Measurements from ENCODE around the gene OBSCN.

The OBSCN gene

DNA sequence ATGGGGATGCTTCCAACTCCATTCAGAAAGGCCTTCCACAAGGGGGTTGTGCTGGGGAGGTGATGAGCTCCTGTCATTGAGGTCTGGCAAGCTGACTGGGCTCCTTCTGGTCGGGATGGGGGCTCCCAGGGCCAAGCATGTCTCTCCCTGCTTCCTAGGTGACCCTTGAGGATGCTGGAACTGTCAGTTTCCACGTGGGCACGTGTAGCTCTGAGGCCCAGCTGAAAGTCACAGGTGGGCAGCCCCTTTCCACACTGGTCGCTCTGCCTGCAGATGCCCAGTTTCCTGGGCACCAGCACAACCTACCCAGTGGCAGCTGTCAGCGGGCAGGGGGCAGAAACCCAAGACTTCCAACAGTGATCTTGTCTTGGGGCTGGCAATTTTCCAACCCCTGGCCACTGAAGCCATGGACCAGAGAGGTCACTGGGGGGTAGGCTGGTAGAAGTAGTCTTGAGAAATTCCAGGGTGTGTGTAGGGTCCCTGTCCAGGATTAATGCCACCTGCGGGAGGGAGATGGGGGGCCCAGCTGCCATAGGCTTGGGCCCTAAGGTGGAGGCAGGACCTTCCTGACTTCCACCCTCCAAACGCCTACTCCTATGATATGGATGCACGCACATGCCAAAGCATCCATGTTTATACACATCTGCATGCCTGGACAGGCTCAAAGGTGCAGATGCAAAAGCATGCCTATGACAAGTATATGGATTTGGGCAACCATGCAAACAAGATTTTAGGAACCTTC lies 101.7 kb downstream of the OBSCN start:
- no peak for DNase-seq (ENCODE audit: low read depth)

DNA sequence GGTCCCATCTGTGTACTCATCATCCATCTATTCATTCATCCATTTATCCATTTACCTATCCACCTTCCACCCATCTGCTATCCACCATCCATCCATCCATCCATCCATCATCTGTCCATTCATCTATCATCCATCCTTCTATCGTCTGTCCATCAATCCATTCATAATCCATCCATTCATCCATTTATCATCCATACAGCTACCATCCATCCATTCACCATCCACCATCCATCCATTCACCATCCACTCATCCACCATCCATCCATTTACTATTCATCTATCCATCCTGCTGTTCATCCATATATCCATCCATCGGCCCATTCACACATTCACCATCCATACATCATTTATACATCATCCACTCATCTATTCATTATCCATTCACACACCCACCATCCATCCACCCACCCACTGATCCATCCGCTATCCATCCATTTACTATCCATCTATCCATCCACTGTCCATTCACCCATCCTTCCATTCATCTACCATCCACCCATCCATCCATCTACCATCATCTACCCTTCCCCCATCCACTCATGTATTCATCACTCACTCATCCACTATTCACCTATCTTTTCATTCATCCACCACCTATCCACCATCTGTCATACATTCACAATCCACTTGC lies 102.4 kb downstream of the OBSCN start:
- DNase-seq (ENCODE audit: low read depth), result no peak

- no peak for DNase-seq (ENCODE audit: low read depth)
These were observed 103.2 kb downstream of the OBSCN start for GRCh38 chr1:228311091-228311490.

- DNase-seq (ENCODE audit: low read depth), result no peak
These were observed 104.4 kb downstream of the OBSCN start for GRCh38 chr1:228312136-228312764.

GRCh38 chr1:228313536-228314277 lies 105.9 kb downstream of the OBSCN start:
- no peak for DNase-seq (ENCODE audit: low read depth)

- no peak for DNase-seq (ENCODE audit: low read depth)
These were observed 106.4 kb downstream of the OBSCN start for GRCh38 chr1:228314315-228314657.

DNA sequence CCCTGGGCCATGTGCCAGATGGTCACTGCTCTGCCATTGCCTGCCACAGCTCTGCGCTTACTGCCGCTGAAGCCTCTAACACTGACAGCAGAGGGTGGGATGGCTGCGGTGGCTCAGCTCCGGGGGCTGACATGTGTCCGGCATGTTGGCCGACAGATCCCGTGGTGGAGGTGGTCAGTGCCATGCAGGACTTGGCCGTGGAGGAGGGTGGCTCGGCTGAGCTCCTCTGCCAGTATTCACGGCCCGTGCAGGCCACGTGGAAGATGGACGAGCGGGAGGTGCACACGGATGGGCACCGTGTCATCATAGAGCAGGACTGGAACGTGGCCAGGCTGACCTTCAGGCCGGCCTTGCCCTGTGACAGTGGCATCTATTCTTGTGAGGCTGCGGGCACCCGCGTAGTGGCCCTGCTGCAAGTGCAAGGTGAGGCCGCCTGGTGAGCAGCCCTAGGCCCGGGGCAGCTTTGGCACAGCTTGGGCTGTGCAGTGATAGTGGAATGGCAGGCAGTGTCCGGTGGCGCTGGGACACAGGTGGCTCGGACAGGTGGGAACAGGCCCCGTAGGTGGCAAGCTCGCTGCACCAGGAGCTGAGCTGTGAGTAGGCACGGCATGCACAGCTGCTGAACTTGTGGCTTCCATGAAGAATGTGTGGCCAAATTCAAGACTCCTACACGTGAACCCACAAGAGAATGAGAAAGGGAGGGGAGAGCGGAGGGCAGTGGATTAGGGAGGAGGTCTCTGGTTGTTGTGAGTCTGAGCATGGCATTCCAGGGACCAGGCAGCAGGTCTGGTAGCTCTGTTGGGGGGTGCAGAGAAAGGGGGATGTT lies 107.0 kb downstream of the OBSCN start:
- no peak for DNase-seq (ENCODE audit: low read depth)

- DNase-seq (ENCODE audit: low read depth), result no peak
These were observed 107.7 kb downstream of the OBSCN start for GRCh38 chr1:228315484-228315944.

DNA sequence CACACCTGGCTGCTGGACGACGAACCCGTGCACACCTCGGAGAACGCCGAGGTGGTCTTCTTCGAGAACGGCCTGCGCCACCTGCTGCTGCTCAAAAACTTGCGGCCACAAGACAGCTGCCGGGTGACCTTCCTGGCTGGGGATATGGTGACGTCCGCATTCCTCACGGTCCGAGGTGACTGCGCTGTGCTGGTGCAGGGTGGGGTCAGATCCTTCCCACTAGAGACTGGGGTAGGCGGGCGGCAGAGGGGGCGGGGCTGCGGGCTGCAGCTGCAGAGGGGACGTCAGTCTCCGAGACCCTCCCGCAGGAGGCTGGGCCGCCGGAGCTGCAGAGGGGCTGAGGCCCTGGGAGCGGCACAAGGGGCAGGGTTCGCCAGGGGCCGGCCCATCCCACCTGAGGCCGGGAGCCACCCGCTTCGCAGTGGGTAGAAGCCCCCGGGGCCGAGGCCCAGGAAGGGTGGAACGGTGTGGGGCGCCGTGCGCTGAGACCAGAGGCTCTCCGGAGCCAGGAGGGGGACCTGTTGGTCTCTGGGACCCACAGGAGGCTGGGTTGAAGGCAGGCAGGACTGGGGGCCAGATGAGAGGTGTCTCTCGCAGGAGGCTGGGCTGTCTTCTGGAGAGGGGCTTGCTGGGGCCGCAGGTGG lies 108.2 kb downstream of the OBSCN start:
- DNase-seq (ENCODE audit: low read depth), result no peak

DNA sequence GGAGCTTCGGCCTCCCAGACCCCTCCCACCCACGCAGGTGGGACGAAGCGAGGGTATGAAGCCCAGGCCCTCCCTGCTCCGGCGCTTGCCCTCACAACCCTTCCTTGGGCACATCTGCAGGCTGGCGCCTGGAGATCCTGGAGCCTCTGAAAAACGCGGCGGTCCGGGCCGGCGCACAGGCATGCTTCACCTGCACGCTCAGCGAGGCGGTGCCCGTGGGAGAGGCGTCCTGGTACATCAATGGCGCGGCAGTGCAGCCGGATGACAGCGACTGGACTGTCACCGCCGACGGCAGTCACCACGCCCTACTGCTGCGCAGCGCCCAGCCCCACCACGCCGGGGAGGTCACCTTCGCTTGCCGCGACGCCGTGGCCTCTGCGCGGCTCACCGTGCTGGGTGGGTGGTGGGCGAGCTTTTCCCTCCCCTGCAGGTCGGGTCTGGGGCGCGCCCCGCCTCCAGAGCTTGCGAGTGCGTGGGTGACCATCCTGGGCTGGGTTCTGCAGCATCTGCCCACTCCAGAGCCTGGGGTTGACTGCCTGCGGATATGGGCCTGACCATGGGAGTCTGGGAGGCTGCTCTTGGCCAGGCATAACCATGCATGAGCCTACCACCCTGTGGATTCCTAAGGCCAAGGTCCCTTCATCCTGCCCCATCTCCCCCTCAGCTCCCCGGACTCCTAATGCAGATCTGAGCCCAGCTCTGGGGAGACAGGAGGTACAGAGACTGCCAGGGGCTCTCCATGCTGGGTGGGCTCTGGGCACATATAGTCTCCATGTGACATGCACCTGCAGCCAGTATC lies 108.9 kb downstream of the OBSCN start:
- no peak for DNase-seq (ENCODE audit: low read depth)

DNA sequence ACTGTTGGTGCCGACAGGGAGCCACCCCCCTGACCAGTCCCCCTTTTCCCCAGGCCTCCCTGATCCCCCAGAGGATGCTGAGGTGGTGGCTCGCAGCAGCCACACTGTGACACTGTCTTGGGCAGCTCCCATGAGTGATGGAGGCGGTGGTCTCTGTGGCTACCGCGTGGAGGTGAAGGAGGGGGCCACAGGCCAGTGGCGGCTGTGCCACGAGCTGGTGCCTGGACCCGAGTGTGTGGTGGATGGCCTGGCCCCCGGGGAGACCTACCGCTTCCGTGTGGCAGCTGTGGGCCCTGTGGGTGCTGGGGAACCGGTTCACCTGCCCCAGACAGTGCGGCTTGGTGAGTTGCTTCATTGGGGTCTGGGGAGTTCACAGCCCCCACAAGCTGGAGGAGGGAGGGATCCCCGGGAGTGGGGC lies 109.6 kb downstream of the OBSCN start:
- DNase-seq (ENCODE audit: low read depth), result no peak

DNA sequence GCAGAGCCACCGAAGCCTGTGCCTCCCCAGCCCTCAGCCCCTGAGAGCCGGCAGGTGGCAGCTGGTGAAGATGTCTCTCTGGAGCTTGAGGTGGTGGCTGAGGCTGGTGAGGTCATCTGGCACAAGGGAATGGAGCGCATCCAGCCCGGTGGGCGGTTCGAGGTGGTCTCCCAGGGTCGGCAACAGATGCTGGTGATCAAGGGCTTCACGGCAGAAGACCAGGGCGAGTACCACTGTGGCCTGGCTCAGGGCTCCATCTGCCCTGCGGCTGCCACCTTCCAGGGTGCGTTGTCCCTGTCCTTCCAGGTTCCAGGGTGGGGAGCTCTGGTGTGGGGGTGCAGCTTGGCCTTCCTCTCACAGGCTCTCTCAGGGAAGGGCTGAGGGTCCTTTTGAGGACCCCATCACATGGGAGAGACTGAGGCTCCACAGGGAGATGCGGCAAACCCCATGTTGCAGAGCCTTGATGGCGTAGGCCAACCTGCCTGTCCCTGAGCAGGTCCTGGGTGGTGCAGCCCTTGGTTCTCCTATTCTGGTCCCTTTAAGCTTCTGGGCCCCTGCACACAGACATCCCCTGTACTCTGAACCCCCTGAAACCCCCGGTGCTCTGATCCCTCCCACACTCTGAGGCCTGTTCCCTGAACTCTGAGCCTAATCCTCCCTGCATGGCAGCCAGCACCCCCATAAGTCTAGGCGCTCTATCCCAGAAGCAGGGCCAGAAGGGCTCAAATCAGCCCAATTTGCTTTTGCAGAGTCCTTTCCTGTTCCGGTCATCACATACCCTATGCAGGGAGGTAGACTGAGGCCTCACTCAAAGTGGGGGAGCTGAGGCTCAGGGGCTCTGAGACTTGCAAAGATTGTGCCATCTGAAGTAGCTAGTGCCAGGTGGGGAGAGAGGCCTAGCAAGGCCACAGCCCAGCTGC lies 110.3 kb downstream of the OBSCN start:
- no peak for DNase-seq (ENCODE audit: low read depth)

- DNase-seq (ENCODE audit: low read depth), result no peak
These were observed 111.0 kb downstream of the OBSCN start for GRCh38 chr1:228318823-228319241.

DNA sequence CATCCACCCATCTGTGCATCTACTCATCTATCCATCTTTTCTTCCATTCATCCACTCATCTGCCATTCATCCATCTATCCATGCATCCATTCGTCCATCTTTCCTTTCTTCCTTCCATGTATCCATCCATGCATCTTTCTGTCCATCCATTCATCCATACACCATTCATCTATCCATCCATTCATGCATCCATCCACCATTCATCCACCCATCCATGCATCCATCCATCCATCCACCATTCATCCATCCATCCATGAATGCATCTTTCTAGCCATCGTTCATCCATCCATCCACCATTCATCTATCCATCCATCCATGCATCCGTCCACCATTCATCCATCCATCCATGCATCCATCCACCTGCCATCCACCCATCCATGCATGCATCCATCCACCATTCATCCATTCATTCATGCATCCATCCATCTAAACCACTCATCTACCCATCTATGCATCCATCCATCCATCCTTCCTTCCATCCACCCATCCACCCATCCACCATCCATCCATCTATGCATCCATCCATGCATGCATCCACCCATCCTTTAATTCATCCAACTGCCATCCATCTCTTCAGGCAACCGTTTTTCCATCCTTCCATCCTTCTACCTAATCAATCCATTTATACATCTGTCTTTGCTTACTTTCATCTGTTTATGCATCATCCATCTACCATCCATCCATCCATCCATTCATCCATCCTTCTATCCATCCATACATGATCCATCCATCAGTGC lies 111.7 kb downstream of the OBSCN start:
- DNase-seq (ENCODE audit: low read depth), result no peak

DNA sequence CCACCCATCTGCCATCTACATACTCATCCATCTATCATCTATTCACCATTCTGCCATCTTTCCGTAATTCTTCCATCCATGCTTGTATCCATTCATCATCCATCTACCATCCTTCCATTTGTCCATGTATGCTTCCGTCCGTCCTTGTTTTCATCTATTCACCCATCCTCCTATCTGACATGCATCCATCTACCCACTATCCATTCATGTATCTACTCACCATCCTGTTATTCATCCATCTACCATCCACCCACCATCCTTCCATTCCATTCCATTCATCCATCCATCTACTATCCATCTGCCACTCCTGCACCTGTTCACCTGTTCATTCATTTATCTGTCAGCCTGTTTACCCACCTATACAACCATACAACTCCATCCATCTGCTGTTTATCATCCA lies 112.5 kb downstream of the OBSCN start:
- DNase-seq (ENCODE audit: low read depth), result no peak

GRCh38 chr1:228321435-228321834 lies 113.6 kb downstream of the OBSCN start:
- DNase-seq (ENCODE audit: low read depth), result no peak

- DNase-seq (ENCODE audit: low read depth), result no peak
These were observed 114.1 kb downstream of the OBSCN start for GRCh38 chr1:228321895-228322294.

DNA sequence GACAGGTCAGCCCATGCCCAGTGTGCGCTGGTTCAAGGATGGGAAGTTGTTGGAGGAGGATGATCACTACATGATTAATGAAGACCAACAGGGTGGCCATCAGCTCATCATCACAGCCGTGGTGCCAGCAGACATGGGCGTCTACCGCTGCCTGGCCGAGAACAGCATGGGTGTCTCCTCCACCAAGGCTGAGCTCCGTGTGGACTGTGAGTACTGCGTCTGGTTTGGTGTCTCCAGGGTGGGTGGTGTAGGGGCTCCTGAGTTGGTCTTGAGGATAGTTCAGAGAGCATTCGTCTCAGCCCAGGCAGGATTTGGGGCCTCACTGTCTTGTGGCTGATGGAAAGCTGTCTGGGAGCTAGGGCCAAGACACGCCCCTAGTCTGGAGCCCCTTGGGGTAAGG lies 115.6 kb downstream of the OBSCN start:
- no peak for DNase-seq (ENCODE audit: low read depth)

DNA sequence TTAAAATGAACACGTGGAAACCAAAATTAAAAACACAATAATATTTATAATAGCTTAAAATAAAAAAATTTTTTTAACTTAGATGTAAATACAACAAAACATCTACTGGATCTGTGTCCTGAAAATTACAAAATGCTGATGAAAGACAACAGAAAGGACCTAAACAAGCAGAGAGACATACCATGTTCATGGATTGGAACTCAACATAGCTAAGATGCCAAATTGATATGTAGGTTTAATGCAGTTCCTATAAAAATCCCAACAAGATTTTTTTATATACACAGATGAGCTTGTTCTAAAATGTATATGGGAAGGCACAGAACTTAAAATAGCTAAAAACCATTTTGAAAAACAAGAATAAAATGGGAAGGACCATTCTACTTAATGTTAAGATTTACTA lies 117.4 kb downstream of the OBSCN start:
- DNase-seq (ENCODE audit: low read depth), result no peak

Measured in non-pigmented ciliary epithelial cell (primary cell).